Liver (tissue), 9 donors: ENCODE results near the gene C1orf21. TPM values are rescaled to one million over a fixed set of nuclear protein-coding genes. Genes with fewer than 3 reads are reported as not detected.

Experiments used
- DNase-seq: peaks from one replicate; pipeline ENCODE4 v3.0.0-alpha.2; 2017; ENCODE audit warnings: low spot score
- H3K27ac ChIP-seq, 2 donors: one replicate each; pipeline ENCODE4 v1.7.0; 2013; ENCODE audit warnings: inconsistent platforms in 2 of 2, low read length in 2 of 2, control low read depth in 1 of 2, low read depth in 1 of 2, mild to moderate bottlenecking in 1 of 2
- H3K27me3 ChIP-seq, 4 donors: one replicate each; pipeline versions ENCODE4 v1.6.1 to v1.7.0; 2013; ENCODE audit warnings: low read length in 3 of 4, inconsistent platforms in 1 of 4, mild to moderate bottlenecking in 1 of 4, moderate library complexity in 1 of 4; ENCODE audit not compliant: control insufficient read depth in 4 of 4, insufficient read depth in 4 of 4
- H3K36me3 ChIP-seq, 4 donors: one replicate each; pipeline versions ENCODE4 v1.6.1 to v1.7.0; 2013; ENCODE audit warnings: low read length in 3 of 4, mild to moderate bottlenecking in 3 of 4, low read depth in 1 of 4, moderate library complexity in 1 of 4; ENCODE audit not compliant: control insufficient read depth in 4 of 4, insufficient read depth in 3 of 4
- H3K4me1 ChIP-seq, 4 donors: one replicate each; pipeline versions ENCODE4 v1.6.1 to v1.7.0; 2013; ENCODE audit warnings: low read length in 3 of 4, mild to moderate bottlenecking in 3 of 4, moderate library complexity in 1 of 4; ENCODE audit not compliant: control insufficient read depth in 4 of 4, insufficient read depth in 4 of 4
- H3K4me3 ChIP-seq, 3 donors: one replicate each; pipeline versions ENCODE4 v1.6.1 to v1.7.0; 2013; ENCODE audit warnings: low read length in 3 of 3, control low read depth in 1 of 3, low read depth in 1 of 3, mild to moderate bottlenecking in 1 of 3
- H3K9ac ChIP-seq, 2 donors: one replicate each; pipeline ENCODE4 v1.7.0; 2013; ENCODE audit warnings: low read length in 2 of 2, mild to moderate bottlenecking in 2 of 2, moderate library complexity in 2 of 2, control low read depth in 1 of 2, low read depth in 1 of 2
- H3K9me3 ChIP-seq, 4 donors: one replicate each; pipeline versions ENCODE4 v1.6.1 to v1.7.0; 2013; ENCODE audit warnings: low read length in 3 of 4; ENCODE audit not compliant: control insufficient read depth in 4 of 4
- EGR1 ChIP-seq, 2 donors: IDR thresholded peaks; 2 replicates each; pipeline ENCODE4 v1.6.1; 2016 to 2018; ENCODE audit warnings: antibody characterized with exemption in 2 of 2, low read depth in 2 of 2
- FOXA1 ChIP-seq: IDR thresholded peaks from 2 replicates; pipeline ENCODE4 v1.6.1; 2016; ENCODE audit warnings: antibody characterized with exemption
- FOXA2 ChIP-seq: IDR thresholded peaks from 2 replicates; pipeline ENCODE4 v1.6.1; 2016; ENCODE audit warnings: antibody characterized with exemption
- GABPA ChIP-seq, 2 donors: IDR thresholded peaks in 1 of 2; conservative IDR thresholded peaks in 1 of 2; 2 replicates each; pipeline ENCODE4 v1.6.1; 2016; ENCODE audit warnings: antibody characterized with exemption in 2 of 2, mild to moderate bottlenecking in 1 of 2, moderate library complexity in 1 of 2
- HNF4A ChIP-seq, 2 donors: conservative IDR thresholded peaks; 2 replicates each; pipeline ENCODE4 v1.6.1; 2016; ENCODE audit warnings: antibody characterized with exemption in 2 of 2, mild to moderate bottlenecking in 2 of 2
- HNF4G ChIP-seq: IDR thresholded peaks from 2 replicates; pipeline ENCODE4 v1.6.1; 2016; ENCODE audit warnings: antibody characterized with exemption
- JUND ChIP-seq, 2 donors: IDR thresholded peaks; 2 replicates each; pipeline ENCODE4 v1.6.1; 2016; ENCODE audit warnings: antibody characterized with exemption in 2 of 2
- MAX ChIP-seq: IDR thresholded peaks from 2 replicates; pipeline ENCODE4 v1.6.1; 2016; ENCODE audit warnings: antibody characterized with exemption
- NR2F2 ChIP-seq: IDR thresholded peaks from 2 replicates; pipeline ENCODE4 v1.6.1; 2016; ENCODE audit warnings: antibody characterized with exemption
- RAD21 ChIP-seq, 2 donors: IDR thresholded peaks; 2 replicates each; pipeline ENCODE4 v1.6.1; 2016; ENCODE audit warnings: antibody characterized with exemption in 2 of 2, mild to moderate bottlenecking in 2 of 2
- REST ChIP-seq: IDR thresholded peaks from 2 replicates; pipeline ENCODE4 v1.6.1; 2016; ENCODE audit warnings: antibody characterized with exemption, mild to moderate bottlenecking
- RXRA ChIP-seq, 2 donors: IDR thresholded peaks; 2 replicates each; pipeline ENCODE4 v1.6.1; 2017 to 2018; ENCODE audit warnings: antibody characterized with exemption in 2 of 2, mild to moderate bottlenecking in 1 of 2
- SP1 ChIP-seq: IDR thresholded peaks from 2 replicates; pipeline ENCODE4 v1.6.1; 2018; ENCODE audit warnings: antibody characterized with exemption, mild to moderate bottlenecking
- TAF1 ChIP-seq: conservative IDR thresholded peaks from 2 replicates; pipeline ENCODE4 v1.6.1; 2016; ENCODE audit warnings: antibody characterized with exemption, mild to moderate bottlenecking
- YY1 ChIP-seq: IDR thresholded peaks from 2 replicates; pipeline ENCODE4 v1.6.1; 2016; ENCODE audit warnings: antibody characterized with exemption, mild to moderate bottlenecking
- ZBTB33 ChIP-seq: IDR thresholded peaks from 2 replicates; pipeline ENCODE4 v1.6.1; 2016; ENCODE audit warnings: antibody characterized with exemption
- WGBS: extraction: QIAGEN DNeasy Blood & Tissue Kit; methylation state at CpG from one replicate; pipeline ENCODE4 v1.1.7; 2013; 5-methylcytosine and 5-hydroxymethylcytosine counted together
- polyA plus RNA-seq, 2 donors: library from polyadenylated mRNA; stranded (reverse) in 1 of 2; unstranded in 1 of 2; fragments of 200-250 nt in 1 of 2; fragments of >200 nt in 1 of 2; fragmentation: Nextera tagmentation in 1 of 2; extraction: Ambion mirVana in 1 of 2; gene quantifications; one replicate each; pipeline versions ENCODE4 v1.2.1 to v1.2.3, GENCODE V29; 2013 to 2015
- total RNA-seq, 2 donors: library from RNA; depleted of rRNA; stranded (reverse); fragments of >200 nt; gene quantifications; one replicate each; pipeline ENCODE4 v1.2.3, GENCODE V29; 2014
- TF ChIP-seq, protein P1 (sequence below): fragments of 150-350 bp; IDR thresholded peaks from 2 replicates; pipeline ENCODE4 v1.5.1; 2017; ENCODE audit warnings: improper control_type of control experiment, low read depth, low read length; ENCODE audit not compliant: missing input control
- TF ChIP-seq, protein P2 (sequence below): IDR thresholded peaks from 2 replicates; pipeline ENCODE4 v1.6.1; 2016; ENCODE audit warnings: antibody characterized with exemption
- donor health status: healthy.
- donor health status: healthy.
- donor health status: healthy.
- donor health status: healthy.
- donor health status: healthy.

C1orf21 gene
- total and polyA plus RNA-seq, 4 donors = 2.3 to 21.3 (median 13.4) TPM

DNA sequence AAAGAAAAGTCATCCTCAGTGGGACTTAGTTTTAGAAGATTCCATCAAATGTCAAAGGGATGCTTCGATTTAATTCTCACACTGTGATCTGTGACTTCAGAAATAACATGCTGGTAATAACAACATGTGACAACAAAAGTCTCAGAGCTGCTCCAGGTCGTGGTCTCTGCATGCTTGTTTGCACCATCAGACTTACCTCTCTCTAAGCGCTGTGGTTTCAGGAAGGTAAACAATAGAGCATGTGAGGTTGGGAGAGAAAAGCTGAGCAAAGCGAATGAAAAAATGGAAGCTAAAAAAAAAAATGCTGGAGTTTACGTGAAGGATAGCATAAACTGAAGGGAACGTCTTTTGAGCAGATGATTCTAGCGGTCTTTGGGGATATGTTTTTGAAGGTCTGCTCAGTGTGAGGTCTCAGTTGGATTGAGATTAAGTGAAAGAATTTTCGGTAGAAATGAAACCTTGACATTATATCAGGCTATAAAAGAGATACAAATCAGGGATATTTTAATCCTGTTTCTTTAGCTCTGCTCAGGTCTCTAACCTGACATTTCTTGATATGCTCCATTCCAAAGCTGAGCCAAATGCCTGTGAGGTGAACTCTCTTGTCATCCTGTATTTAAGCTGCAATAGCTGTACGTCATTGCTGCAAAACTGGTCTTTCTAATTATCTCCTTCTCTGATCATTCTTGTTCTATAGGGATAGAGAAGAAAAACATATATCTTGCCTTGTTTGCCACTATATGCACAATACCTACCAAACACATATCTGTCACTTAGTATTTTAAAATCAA lies 86.5 kb downstream of the C1orf21 start (continued):
- no peak for TF ChIP-seq REST
- no peak for TF ChIP-seq JUND (IDR thresholded peaks at IDR 0.05)
- no peak for TF ChIP-seq MAX

DNA sequence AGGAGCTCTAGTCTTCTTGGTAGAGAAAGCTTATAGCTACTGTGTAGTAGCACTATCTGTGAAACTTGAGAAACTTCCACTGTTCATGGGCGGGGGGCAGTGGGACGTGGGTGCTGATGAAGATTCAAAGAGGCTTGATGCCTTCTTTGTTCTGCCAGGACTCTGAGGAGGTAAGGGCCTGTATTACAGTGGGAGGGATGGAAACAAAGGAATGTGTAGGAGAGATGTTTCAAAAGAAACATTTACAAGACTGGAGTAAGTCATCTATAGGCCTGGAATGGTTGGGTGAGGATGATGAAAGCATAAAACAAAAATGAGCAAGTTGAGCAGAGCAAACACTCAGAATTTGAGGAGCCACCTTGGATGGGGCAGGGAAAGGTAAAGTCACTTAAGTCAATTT lies 89.4 kb downstream of the C1orf21 start:
- no peaks in the 10 kb centered on the region for H3K36me3 ChIP-seq
- DNase-seq = no peak
- H3K4me3 ChIP-seq = no peak overlapping the region
- 97% methylated on average over 2 of the region's 2 CpGs for WGBS
- TF ChIP-seq ZBTB33 (no peak), HNF4A (conservative IDR thresholded peaks at IDR 0.05) (no peak), EGR1 (IDR thresholded peaks at IDR 0.05; ENCODE audit: low read depth in 2 of 2) (no peak), FOXA2 (no peak), RAD21 (IDR thresholded peaks at IDR 0.05) (no peak), YY1 (no peak), FOXA1 (no peak), RXRA (IDR thresholded peaks at IDR 0.05) (no peak), NR2F2 (no peak), GABPA (IDR thresholded peaks at IDR 0.05 in 1 of 2, conservative IDR thresholded peaks at IDR 0.05 in 1 of 2) (no peak), JUND (IDR thresholded peaks at IDR 0.05) (no peak), MAX (no peak), SP1 (no peak), TAF1 (no peak), HNF4G (no peak)
- TF ChIP-seq, protein P1, sequence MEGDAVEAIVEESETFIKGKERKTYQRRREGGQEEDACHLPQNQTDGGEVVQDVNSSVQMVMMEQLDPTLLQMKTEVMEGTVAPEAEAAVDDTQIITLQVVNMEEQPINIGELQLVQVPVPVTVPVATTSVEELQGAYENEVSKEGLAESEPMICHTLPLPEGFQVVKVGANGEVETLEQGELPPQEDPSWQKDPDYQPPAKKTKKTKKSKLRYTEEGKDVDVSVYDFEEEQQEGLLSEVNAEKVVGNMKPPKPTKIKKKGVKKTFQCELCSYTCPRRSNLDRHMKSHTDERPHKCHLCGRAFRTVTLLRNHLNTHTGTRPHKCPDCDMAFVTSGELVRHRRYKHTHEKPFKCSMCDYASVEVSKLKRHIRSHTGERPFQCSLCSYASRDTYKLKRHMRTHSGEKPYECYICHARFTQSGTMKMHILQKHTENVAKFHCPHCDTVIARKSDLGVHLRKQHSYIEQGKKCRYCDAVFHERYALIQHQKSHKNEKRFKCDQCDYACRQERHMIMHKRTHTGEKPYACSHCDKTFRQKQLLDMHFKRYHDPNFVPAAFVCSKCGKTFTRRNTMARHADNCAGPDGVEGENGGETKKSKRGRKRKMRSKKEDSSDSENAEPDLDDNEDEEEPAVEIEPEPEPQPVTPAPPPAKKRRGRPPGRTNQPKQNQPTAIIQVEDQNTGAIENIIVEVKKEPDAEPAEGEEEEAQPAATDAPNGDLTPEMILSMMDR = no peak
- TF ChIP-seq, protein P2, sequence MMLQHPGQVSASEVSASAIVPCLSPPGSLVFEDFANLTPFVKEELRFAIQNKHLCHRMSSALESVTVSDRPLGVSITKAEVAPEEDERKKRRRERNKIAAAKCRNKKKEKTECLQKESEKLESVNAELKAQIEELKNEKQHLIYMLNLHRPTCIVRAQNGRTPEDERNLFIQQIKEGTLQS = no peak
- no peak overlapping the region for H3K27ac ChIP-seq
- H3K9ac ChIP-seq = no peak overlapping the region
- peaks cover 5 to 14% (median 10%) of the 10 kb centered on the region in 4 donors for H3K9me3 ChIP-seq
- no peaks in the 10 kb centered on the region for H3K27me3 ChIP-seq
- no peaks in the 10 kb centered on the region for H3K4me1 ChIP-seq
